H9 (cell line): Measurements from ENCODE around the gene DGKG. TPM values are rescaled to one million over a fixed set of nuclear protein-coding genes. Genes with fewer than 3 reads are reported as not detected.

Source experiments
- DNase-seq: peaks from one replicate; pipeline ENCODE4 v3.0.0-alpha.2; 2017
- H2AFZ ChIP-seq: one replicate; pipeline ENCODE4 v1.6.1; 2013; ENCODE audit warnings: mild to moderate bottlenecking, low read length, control low read depth, moderate library complexity
- H2AK5ac ChIP-seq: 2 replicates; pipeline ENCODE4 v1.6.1; 2013; ENCODE audit warnings: low read length, control low read depth, mixed read lengths; ENCODE audit not compliant: insufficient read length
- H2BK120ac ChIP-seq: one replicate; pipeline ENCODE4 v1.6.1; 2013; ENCODE audit warnings: low read depth, mild to moderate bottlenecking, low read length, control low read depth, inconsistent platforms; ENCODE audit not compliant: poor library complexity, severe bottlenecking
- H2BK12ac ChIP-seq: 2 replicates; pipeline ENCODE4 v1.6.1; 2013; ENCODE audit warnings: low read length, control low read depth, mixed read lengths, low read depth; ENCODE audit not compliant: insufficient read length
- H2BK15ac ChIP-seq: 2 replicates; pipeline ENCODE4 v1.6.1; 2013; ENCODE audit warnings: low read depth, low read length, control low read depth
- H2BK20ac ChIP-seq: one replicate; pipeline ENCODE4 v1.6.1; 2013; ENCODE audit warnings: low read depth, mild to moderate bottlenecking, low read length, control low read depth, inconsistent platforms; ENCODE audit not compliant: poor library complexity, severe bottlenecking
- H2BK5ac ChIP-seq: 2 replicates; pipeline ENCODE4 v1.6.1; 2013; ENCODE audit warnings: low read length, control low read depth, mixed read lengths; ENCODE audit not compliant: insufficient read length
- H3K14ac ChIP-seq: 2 replicates; pipeline ENCODE4 v1.6.1; 2013; ENCODE audit warnings: low read length, control low read depth; ENCODE audit not compliant: insufficient read depth
- H3K18ac ChIP-seq: 2 replicates; pipeline ENCODE4 v1.6.1; 2013; ENCODE audit warnings: low read depth, mild to moderate bottlenecking, mixed read lengths, low read length, control low read depth; ENCODE audit not compliant: insufficient read length
- H3K23ac ChIP-seq: 2 replicates; pipeline ENCODE4 v1.6.1; 2013; ENCODE audit warnings: low read length, control low read depth, mixed read lengths, low read depth; ENCODE audit not compliant: insufficient read length
- H3K23me2 ChIP-seq: 2 replicates; pipeline ENCODE4 v1.6.1; 2013; ENCODE audit warnings: low read depth, mild to moderate bottlenecking, mixed read lengths, low read length, control low read depth; ENCODE audit not compliant: insufficient read length, poor library complexity, severe bottlenecking
- H3K27ac ChIP-seq: 2 replicates; pipeline ENCODE4 v1.5.1; 2013; ENCODE audit warnings: low read length, control low read depth, mixed read lengths, low read depth; ENCODE audit not compliant: insufficient read length
- H3K27me3 ChIP-seq: 2 replicates; pipeline ENCODE4 v1.6.1; 2013; ENCODE audit warnings: low read length, control low read depth, inconsistent platforms; ENCODE audit not compliant: insufficient read depth
- H3K4ac ChIP-seq: 2 replicates; pipeline ENCODE4 v1.6.1; 2013; ENCODE audit warnings: low read depth, mild to moderate bottlenecking, control low read depth, inconsistent platforms, low read length, moderate library complexity
- H3K4me1 ChIP-seq: 2 replicates; pipeline ENCODE4 v1.6.1; 2013; ENCODE audit warnings: low read length, control low read depth, inconsistent platforms; ENCODE audit not compliant: insufficient read depth
- H3K4me2 ChIP-seq: 2 replicates; pipeline ENCODE4 v1.6.1; 2013; ENCODE audit warnings: low read length, control low read depth, mixed read lengths; ENCODE audit not compliant: insufficient read length, insufficient read depth
- H3K56ac ChIP-seq: 2 replicates; pipeline ENCODE4 v1.6.1; 2013; ENCODE audit warnings: low read depth, mild to moderate bottlenecking, mixed read lengths, low read length, control low read depth; ENCODE audit not compliant: insufficient read length
- H3K79me1 ChIP-seq: 2 replicates; pipeline ENCODE4 v1.6.1; 2013; ENCODE audit warnings: low read depth, mild to moderate bottlenecking, moderate library complexity, low read length, control low read depth, inconsistent platforms; ENCODE audit not compliant: insufficient read depth, poor library complexity, severe bottlenecking
- H3K79me2 ChIP-seq: 2 replicates; pipeline ENCODE4 v1.6.1; 2013; ENCODE audit warnings: low read length, control low read depth, inconsistent platforms; ENCODE audit not compliant: insufficient read depth
- H3K9ac ChIP-seq: 2 replicates; pipeline ENCODE4 v1.6.1; 2013; ENCODE audit warnings: low read length, control low read depth, mixed read lengths; ENCODE audit not compliant: insufficient read length; ENCODE audit errors: extremely low read depth
- H3K9me3 ChIP-seq: one replicate; pipeline ENCODE4 v1.6.1; 2013; ENCODE audit warnings: low read depth, low read length, inconsistent platforms; ENCODE audit not compliant: control insufficient read depth
- H3T11ph ChIP-seq: one replicate; pipeline ENCODE4 v1.6.1; 2013; ENCODE audit warnings: mild to moderate bottlenecking, low read length, control low read depth, inconsistent platforms
- H4K20me1 ChIP-seq: one replicate; pipeline ENCODE4 v1.6.1; 2013; ENCODE audit not compliant: control insufficient read depth, insufficient read length, insufficient read depth
- H4K5ac ChIP-seq: 2 replicates; pipeline ENCODE4 v1.6.1; 2013; ENCODE audit warnings: low read depth, mild to moderate bottlenecking, mixed read lengths, low read length, control low read depth; ENCODE audit not compliant: insufficient read length
- H4K8ac ChIP-seq: replicated peaks from 2 replicates; pipeline ENCODE4 v1.6.1; 2013; ENCODE audit warnings: low read length, control low read depth, mixed read lengths, low read depth; ENCODE audit not compliant: insufficient read length
- H4K91ac ChIP-seq: 2 replicates; pipeline ENCODE4 v1.6.1; 2013; ENCODE audit warnings: low read depth, mild to moderate bottlenecking, moderate library complexity, mixed read lengths, low read length, control low read depth; ENCODE audit not compliant: insufficient read length
- H3K27ac Mint-ChIP-seq, 3 experiments: 2 replicates in 2 of 3; 3 replicates in 1 of 3; pipeline ENCODE4 v1.8.0; 2020 to 2021; ENCODE audit warnings: mixed read lengths in 3 of 3, mild to moderate bottlenecking in 1 of 3, moderate library complexity in 1 of 3
- H3K27me3 Mint-ChIP-seq: 2 replicates; pipeline ENCODE4 v1.8.0; 2021; ENCODE audit warnings: low read depth, mild to moderate bottlenecking, moderate library complexity, mixed read lengths
- H3K36me3 Mint-ChIP-seq, 3 experiments: 2 replicates in 2 of 3; 3 replicates in 1 of 3; pipeline ENCODE4 v1.8.0; 2020 to 2021; ENCODE audit warnings: low read depth in 3 of 3, mixed read lengths in 3 of 3; ENCODE audit not compliant: insufficient read depth in 1 of 3
- H3K4me1 Mint-ChIP-seq, 2 experiments: 2 replicates each; pipeline ENCODE4 v1.8.0; 2020; ENCODE audit warnings: mixed read lengths in 2 of 2
- H3K4me3 Mint-ChIP-seq, 2 experiments: 2 replicates in 1 of 2; 3 replicates in 1 of 2; pipeline ENCODE4 v1.8.0; 2020 to 2021; ENCODE audit warnings: mild to moderate bottlenecking in 2 of 2, mixed read lengths in 2 of 2, moderate library complexity in 1 of 2
- H3K9me3 Mint-ChIP-seq, 2 experiments: 2 replicates in 1 of 2; 3 replicates in 1 of 2; pipeline ENCODE4 v1.8.0; 2020; ENCODE audit warnings: mild to moderate bottlenecking in 2 of 2, mixed read lengths in 2 of 2, moderate library complexity in 1 of 2
- CTCF ChIP-seq: fragments of 200-600 bp; sonication (generic); conservative IDR thresholded peaks from 3 replicates; pipeline ENCODE4 v1.8.0; 2021; ENCODE audit warnings: antibody characterized with exemption, mild to moderate bottlenecking
- WGBS: extraction: QIAGEN DNeasy Blood & Tissue Kit; methylation state at CpG from one replicate; pipeline ENCODE4 v1.1.7; 2013; ENCODE audit warnings: missing lambda C conversion rate, low lambda C conversion rate, mixed read lengths; ENCODE audit not compliant: insufficient read length; ENCODE audit errors: extremely low coverage; 5-methylcytosine and 5-hydroxymethylcytosine counted together
- total RNA-seq: library from RNA; stranded (reverse); gene quantifications from 2 replicates; pipeline ENCODE4 v1.2.1, GENCODE V29; 2021

Gene DGKG
- total RNA-seq, 1 experiment from 2014 or later: not detected

GRCh38 chr3:186317478-186317877, 44.6 kb downstream of the DGKG start:
- H3K27ac Mint-ChIP-seq: peak overlapping the region in 1 of 3 experiments; percentile 1; a peak in 1 of 7 replicates

More at GRCh38 chr3:186317478-186317877, 44.6 kb downstream of the DGKG start:
- DNase-seq: no peak
- Histone ChIP-seq H2BK15ac (no peak overlapping the region), H4K91ac (no peak overlapping the region), H3K23ac (no peak overlapping the region), H4K8ac (no peak overlapping the region), H3K56ac (no peak overlapping the region), H3K18ac (no peak overlapping the region), H3K27ac (no peak overlapping the region), H3K4me1 (no peaks in the 10 kb centered on the region; the same call in 1 of the 2 replicates), H2BK5ac (no peak overlapping the region), H2AK5ac (no peak overlapping the region), H3K79me2 (no peaks in the 10 kb centered on the region), H3K23me2 (no peaks in the 10 kb centered on the region), H3K4me2 (no peak overlapping the region), H3K79me1 (no peaks in the 10 kb centered on the region), H4K20me1 (no peaks in the 10 kb centered on the region), H3K4ac (no peak overlapping the region), H3K9me3 (no peaks in the 10 kb centered on the region), H2BK120ac (no peak overlapping the region), H3K9ac (no peak overlapping the region), H4K5ac (no peak overlapping the region), H2BK12ac (no peak overlapping the region), H3K14ac (no peak overlapping the region), H3T11ph (no peak overlapping the region), H3K27me3 (no peaks in the 10 kb centered on the region), H2BK20ac (no peak overlapping the region), H2AFZ (no peak overlapping the region)
- Mint-ChIP-seq H3K4me1 (peaks cover 4 to 11% of the 10 kb centered on the region in 2 experiments), H3K27me3 (peaks cover 13% of the 10 kb centered on the region), H3K9me3 (no peaks in the 10 kb centered on the region), H3K4me3 (no peak overlapping the region), H3K36me3 (no peaks in the 10 kb centered on the region)
- no CpG with 5 or more reads among the region's 7 CpGs for WGBS
- TF ChIP-seq CTCF: no peak
